Liver (tissue), 9 donors: ENCODE results near the gene SLA2. TPM values are rescaled to one million over a fixed set of nuclear protein-coding genes. Genes with fewer than 3 reads are reported as not detected.

Experiments used
- DNase-seq: peaks from one replicate; pipeline ENCODE4 v3.0.0-alpha.2; 2017; ENCODE audit warnings: low spot score
- H3K27ac ChIP-seq, 2 donors: one replicate each; pipeline ENCODE4 v1.7.0; 2013; ENCODE audit warnings: inconsistent platforms in 2 of 2, low read length in 2 of 2, control low read depth in 1 of 2, low read depth in 1 of 2, mild to moderate bottlenecking in 1 of 2
- H3K27me3 ChIP-seq, 4 donors: one replicate each; pipeline versions ENCODE4 v1.6.1 to v1.7.0; 2013; ENCODE audit warnings: low read length in 3 of 4, inconsistent platforms in 1 of 4, mild to moderate bottlenecking in 1 of 4, moderate library complexity in 1 of 4; ENCODE audit not compliant: control insufficient read depth in 4 of 4, insufficient read depth in 4 of 4
- H3K36me3 ChIP-seq, 4 donors: one replicate each; pipeline versions ENCODE4 v1.6.1 to v1.7.0; 2013; ENCODE audit warnings: low read length in 3 of 4, mild to moderate bottlenecking in 3 of 4, low read depth in 1 of 4, moderate library complexity in 1 of 4; ENCODE audit not compliant: control insufficient read depth in 4 of 4, insufficient read depth in 3 of 4
- H3K4me1 ChIP-seq, 4 donors: one replicate each; pipeline versions ENCODE4 v1.6.1 to v1.7.0; 2013; ENCODE audit warnings: low read length in 3 of 4, mild to moderate bottlenecking in 3 of 4, moderate library complexity in 1 of 4; ENCODE audit not compliant: control insufficient read depth in 4 of 4, insufficient read depth in 4 of 4
- H3K4me3 ChIP-seq, 3 donors: one replicate each; pipeline versions ENCODE4 v1.6.1 to v1.7.0; 2013; ENCODE audit warnings: low read length in 3 of 3, control low read depth in 1 of 3, low read depth in 1 of 3, mild to moderate bottlenecking in 1 of 3
- H3K9ac ChIP-seq, 2 donors: one replicate each; pipeline ENCODE4 v1.7.0; 2013; ENCODE audit warnings: low read length in 2 of 2, mild to moderate bottlenecking in 2 of 2, moderate library complexity in 2 of 2, control low read depth in 1 of 2, low read depth in 1 of 2
- H3K9me3 ChIP-seq, 4 donors: one replicate each; pipeline versions ENCODE4 v1.6.1 to v1.7.0; 2013; ENCODE audit warnings: low read length in 3 of 4; ENCODE audit not compliant: control insufficient read depth in 4 of 4
- EGR1 ChIP-seq, 2 donors: IDR thresholded peaks; 2 replicates each; pipeline ENCODE4 v1.6.1; 2016 to 2018; ENCODE audit warnings: antibody characterized with exemption in 2 of 2, low read depth in 2 of 2
- GABPA ChIP-seq, 2 donors: IDR thresholded peaks in 1 of 2; conservative IDR thresholded peaks in 1 of 2; 2 replicates each; pipeline ENCODE4 v1.6.1; 2016; ENCODE audit warnings: antibody characterized with exemption in 2 of 2, mild to moderate bottlenecking in 1 of 2, moderate library complexity in 1 of 2
- HNF4A ChIP-seq, 2 donors: conservative IDR thresholded peaks; 2 replicates each; pipeline ENCODE4 v1.6.1; 2016; ENCODE audit warnings: antibody characterized with exemption in 2 of 2, mild to moderate bottlenecking in 2 of 2
- JUND ChIP-seq, 2 donors: IDR thresholded peaks; 2 replicates each; pipeline ENCODE4 v1.6.1; 2016; ENCODE audit warnings: antibody characterized with exemption in 2 of 2
- MAX ChIP-seq: IDR thresholded peaks from 2 replicates; pipeline ENCODE4 v1.6.1; 2016; ENCODE audit warnings: antibody characterized with exemption
- NR2F2 ChIP-seq: IDR thresholded peaks from 2 replicates; pipeline ENCODE4 v1.6.1; 2016; ENCODE audit warnings: antibody characterized with exemption
- RAD21 ChIP-seq, 2 donors: IDR thresholded peaks; 2 replicates each; pipeline ENCODE4 v1.6.1; 2016; ENCODE audit warnings: antibody characterized with exemption in 2 of 2, mild to moderate bottlenecking in 2 of 2
- RXRA ChIP-seq, 2 donors: IDR thresholded peaks; 2 replicates each; pipeline ENCODE4 v1.6.1; 2017 to 2018; ENCODE audit warnings: antibody characterized with exemption in 2 of 2, mild to moderate bottlenecking in 1 of 2
- SP1 ChIP-seq: IDR thresholded peaks from 2 replicates; pipeline ENCODE4 v1.6.1; 2018; ENCODE audit warnings: antibody characterized with exemption, mild to moderate bottlenecking
- TAF1 ChIP-seq: conservative IDR thresholded peaks from 2 replicates; pipeline ENCODE4 v1.6.1; 2016; ENCODE audit warnings: antibody characterized with exemption, mild to moderate bottlenecking
- YY1 ChIP-seq: IDR thresholded peaks from 2 replicates; pipeline ENCODE4 v1.6.1; 2016; ENCODE audit warnings: antibody characterized with exemption, mild to moderate bottlenecking
- ZBTB33 ChIP-seq: IDR thresholded peaks from 2 replicates; pipeline ENCODE4 v1.6.1; 2016; ENCODE audit warnings: antibody characterized with exemption
- WGBS: extraction: QIAGEN DNeasy Blood & Tissue Kit; methylation state at CpG from one replicate; pipeline ENCODE4 v1.1.7; 2013; 5-methylcytosine and 5-hydroxymethylcytosine counted together
- polyA plus RNA-seq, 2 donors: library from polyadenylated mRNA; stranded (reverse) in 1 of 2; unstranded in 1 of 2; fragments of 200-250 nt in 1 of 2; fragments of >200 nt in 1 of 2; fragmentation: Nextera tagmentation in 1 of 2; extraction: Ambion mirVana in 1 of 2; gene quantifications; one replicate each; pipeline versions ENCODE4 v1.2.1 to v1.2.3, GENCODE V29; 2013 to 2015
- total RNA-seq, 2 donors: library from RNA; depleted of rRNA; stranded (reverse); fragments of >200 nt; gene quantifications; one replicate each; pipeline ENCODE4 v1.2.3, GENCODE V29; 2014
- TF ChIP-seq, protein P1 (sequence below): IDR thresholded peaks from 2 replicates; pipeline ENCODE4 v1.6.1; 2016; ENCODE audit warnings: antibody characterized with exemption, mild to moderate bottlenecking
- TF ChIP-seq, protein P2 (sequence below): IDR thresholded peaks from 2 replicates; pipeline ENCODE4 v1.6.1; 2016; ENCODE audit warnings: antibody characterized with exemption
- TF ChIP-seq, protein P3 (sequence below): fragments of 150-350 bp; IDR thresholded peaks from 2 replicates; pipeline ENCODE4 v1.5.1; 2017; ENCODE audit warnings: improper control_type of control experiment, low read depth, low read length; ENCODE audit not compliant: missing input control
- donor health status: healthy.
- donor health status: healthy.
- donor health status: healthy.
- donor health status: healthy.
- donor health status: healthy.

The SLA2 gene
- total and polyA plus RNA-seq, 4 donors: 0.18 to 1.6 (median 0.41) TPM

DNA sequence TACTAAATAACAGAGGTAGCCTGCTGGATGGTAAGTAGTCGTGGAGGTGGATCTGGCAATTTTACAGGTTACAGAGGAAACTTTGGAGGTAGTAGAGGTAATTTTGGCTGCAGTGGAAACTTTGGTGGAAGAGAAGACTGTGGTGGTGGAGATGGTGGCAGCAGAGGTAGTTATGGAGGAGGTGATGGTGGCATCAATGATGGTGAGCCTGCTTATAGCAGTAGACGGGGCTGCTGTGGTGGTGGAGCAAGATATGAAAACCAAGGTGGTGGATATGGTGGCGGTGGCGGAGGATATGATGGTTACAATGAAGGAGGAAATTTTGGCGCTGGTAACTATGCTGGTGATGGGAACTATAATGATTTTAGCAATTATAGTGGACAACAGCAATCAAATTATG lies 25.1 kb downstream of the SLA2 start:
- Histone ChIP-seq H3K36me3 (no peaks in the 10 kb centered on the region), H3K9me3 (no peaks in the 10 kb centered on the region), H3K4me3 (no peak overlapping the region), H3K9ac (no peak overlapping the region), H3K27me3 (no peaks in the 10 kb centered on the region), H3K27ac (no peak overlapping the region), H3K4me1 (peaks cover 0 to 4% (median 1%) of the 10 kb centered on the region in 4 donors)
- no peak for DNase-seq
- TF ChIP-seq YY1: no peak
- no peak for TF ChIP-seq HNF4A (conservative IDR thresholded peaks at IDR 0.05)
- no peak for TF ChIP-seq RAD21 (IDR thresholded peaks at IDR 0.05)
- TF ChIP-seq NR2F2: no peak
- 98% methylated on average over 5 of the region's 5 CpGs for WGBS

DNA sequence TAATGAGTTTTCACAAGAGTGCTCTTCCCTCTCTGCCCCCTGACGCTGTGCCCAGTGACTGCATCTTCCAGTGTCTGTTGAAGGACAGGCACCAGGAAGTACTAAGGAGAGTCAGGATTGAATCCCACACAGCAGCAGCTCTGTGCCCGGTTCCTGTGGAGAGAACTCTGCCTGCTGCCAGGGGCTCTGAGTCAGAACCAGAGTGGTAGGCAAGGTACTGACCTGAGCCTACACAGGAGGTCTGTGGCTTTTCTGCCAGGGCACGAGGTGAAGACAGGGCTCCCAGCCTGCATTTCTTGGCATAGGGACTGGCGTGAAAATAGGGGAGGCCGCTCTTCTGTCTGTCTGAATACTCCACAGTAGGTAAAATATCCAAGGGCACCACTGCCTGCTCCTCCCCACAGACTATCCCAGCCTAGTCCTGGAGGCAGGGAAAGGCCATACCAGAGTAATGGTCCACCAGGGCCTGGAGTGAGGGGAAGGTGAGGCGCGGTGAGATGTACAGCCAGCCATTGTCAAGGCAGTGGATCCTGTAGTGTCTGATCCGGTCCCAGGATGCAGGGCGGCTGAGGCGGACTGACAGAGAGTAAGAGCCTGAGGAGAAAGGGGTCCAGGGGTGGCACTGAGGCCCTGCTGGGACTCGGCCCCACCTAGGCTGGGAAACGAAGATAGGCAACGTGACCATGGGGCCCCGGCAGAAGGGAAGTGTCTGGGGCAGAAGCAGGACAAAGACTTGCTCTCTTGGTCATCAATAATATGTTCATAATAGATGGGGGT lies 31.0 kb downstream of the SLA2 start:
- H3K36me3 ChIP-seq: peaks cover 16 to 42% (median 30%) of the 10 kb centered on the region in 4 donors

More for the DNA sequence above, 31.0 kb downstream of the SLA2 start:
- WGBS: 93% methylated on average over 14 of the region's 14 CpGs
- Histone ChIP-seq H3K27me3 (no peaks in the 10 kb centered on the region), H3K4me3 (no peak overlapping the region), H3K9ac (no peak overlapping the region), H3K4me1 (no peaks in the 10 kb centered on the region), H3K9me3 (no peaks in the 10 kb centered on the region), H3K27ac (no peak overlapping the region)
- TF ChIP-seq RXRA (IDR thresholded peaks at IDR 0.05) (no peak), ZBTB33 (no peak), JUND (IDR thresholded peaks at IDR 0.05) (no peak), SP1 (no peak), RAD21 (IDR thresholded peaks at IDR 0.05) (no peak), EGR1 (IDR thresholded peaks at IDR 0.05; ENCODE audit: low read depth in 2 of 2) (no peak), TAF1 (no peak), GABPA (IDR thresholded peaks at IDR 0.05 in 1 of 2, conservative IDR thresholded peaks at IDR 0.05 in 1 of 2) (no peak), MAX (no peak), NR2F2 (no peak), HNF4A (conservative IDR thresholded peaks at IDR 0.05) (no peak)
- TF ChIP-seq, protein P1, sequence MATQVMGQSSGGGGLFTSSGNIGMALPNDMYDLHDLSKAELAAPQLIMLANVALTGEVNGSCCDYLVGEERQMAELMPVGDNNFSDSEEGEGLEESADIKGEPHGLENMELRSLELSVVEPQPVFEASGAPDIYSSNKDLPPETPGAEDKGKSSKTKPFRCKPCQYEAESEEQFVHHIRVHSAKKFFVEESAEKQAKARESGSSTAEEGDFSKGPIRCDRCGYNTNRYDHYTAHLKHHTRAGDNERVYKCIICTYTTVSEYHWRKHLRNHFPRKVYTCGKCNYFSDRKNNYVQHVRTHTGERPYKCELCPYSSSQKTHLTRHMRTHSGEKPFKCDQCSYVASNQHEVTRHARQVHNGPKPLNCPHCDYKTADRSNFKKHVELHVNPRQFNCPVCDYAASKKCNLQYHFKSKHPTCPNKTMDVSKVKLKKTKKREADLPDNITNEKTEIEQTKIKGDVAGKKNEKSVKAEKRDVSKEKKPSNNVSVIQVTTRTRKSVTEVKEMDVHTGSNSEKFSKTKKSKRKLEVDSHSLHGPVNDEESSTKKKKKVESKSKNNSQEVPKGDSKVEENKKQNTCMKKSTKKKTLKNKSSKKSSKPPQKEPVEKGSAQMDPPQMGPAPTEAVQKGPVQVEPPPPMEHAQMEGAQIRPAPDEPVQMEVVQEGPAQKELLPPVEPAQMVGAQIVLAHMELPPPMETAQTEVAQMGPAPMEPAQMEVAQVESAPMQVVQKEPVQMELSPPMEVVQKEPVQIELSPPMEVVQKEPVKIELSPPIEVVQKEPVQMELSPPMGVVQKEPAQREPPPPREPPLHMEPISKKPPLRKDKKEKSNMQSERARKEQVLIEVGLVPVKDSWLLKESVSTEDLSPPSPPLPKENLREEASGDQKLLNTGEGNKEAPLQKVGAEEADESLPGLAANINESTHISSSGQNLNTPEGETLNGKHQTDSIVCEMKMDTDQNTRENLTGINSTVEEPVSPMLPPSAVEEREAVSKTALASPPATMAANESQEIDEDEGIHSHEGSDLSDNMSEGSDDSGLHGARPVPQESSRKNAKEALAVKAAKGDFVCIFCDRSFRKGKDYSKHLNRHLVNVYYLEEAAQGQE: no peak
- TF ChIP-seq, protein P2, sequence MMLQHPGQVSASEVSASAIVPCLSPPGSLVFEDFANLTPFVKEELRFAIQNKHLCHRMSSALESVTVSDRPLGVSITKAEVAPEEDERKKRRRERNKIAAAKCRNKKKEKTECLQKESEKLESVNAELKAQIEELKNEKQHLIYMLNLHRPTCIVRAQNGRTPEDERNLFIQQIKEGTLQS: no peak
- TF ChIP-seq, protein P3, sequence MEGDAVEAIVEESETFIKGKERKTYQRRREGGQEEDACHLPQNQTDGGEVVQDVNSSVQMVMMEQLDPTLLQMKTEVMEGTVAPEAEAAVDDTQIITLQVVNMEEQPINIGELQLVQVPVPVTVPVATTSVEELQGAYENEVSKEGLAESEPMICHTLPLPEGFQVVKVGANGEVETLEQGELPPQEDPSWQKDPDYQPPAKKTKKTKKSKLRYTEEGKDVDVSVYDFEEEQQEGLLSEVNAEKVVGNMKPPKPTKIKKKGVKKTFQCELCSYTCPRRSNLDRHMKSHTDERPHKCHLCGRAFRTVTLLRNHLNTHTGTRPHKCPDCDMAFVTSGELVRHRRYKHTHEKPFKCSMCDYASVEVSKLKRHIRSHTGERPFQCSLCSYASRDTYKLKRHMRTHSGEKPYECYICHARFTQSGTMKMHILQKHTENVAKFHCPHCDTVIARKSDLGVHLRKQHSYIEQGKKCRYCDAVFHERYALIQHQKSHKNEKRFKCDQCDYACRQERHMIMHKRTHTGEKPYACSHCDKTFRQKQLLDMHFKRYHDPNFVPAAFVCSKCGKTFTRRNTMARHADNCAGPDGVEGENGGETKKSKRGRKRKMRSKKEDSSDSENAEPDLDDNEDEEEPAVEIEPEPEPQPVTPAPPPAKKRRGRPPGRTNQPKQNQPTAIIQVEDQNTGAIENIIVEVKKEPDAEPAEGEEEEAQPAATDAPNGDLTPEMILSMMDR: no peak
- DNase-seq: no peak
